Kidney (tissue), 22 donors: Measurements from ENCODE around the gene DR1. TPM values are rescaled to one million over a fixed set of nuclear protein-coding genes. Genes with fewer than 3 reads are reported as not detected.

ENCODE experiments used
- DNase-seq, 5 donors: peaks; one replicate each; pipeline ENCODE4 v3.0.0-alpha.2; 2013 to 2020
- FAIRE-seq: peaks from 2 replicates; lab custom pipeline; 2012; peaks lifted over from hg19 to GRCh38; lab: Jason Lieb, UNC
- H3K27ac ChIP-seq, 2 donors: one replicate each; pipeline ENCODE4 v1.7.0; 2013; ENCODE audit warnings: low read depth in 2 of 2, low read length in 2 of 2, inconsistent platforms in 1 of 2
- H3K27me3 ChIP-seq: one replicate; pipeline ENCODE4 v1.7.1; 2013; ENCODE audit warnings: low read length, inconsistent platforms; ENCODE audit not compliant: control insufficient read depth, insufficient read depth
- H3K36me3 ChIP-seq, 3 donors: one replicate each; pipeline versions ENCODE4 v1.7.0 to v1.7.1; 2013; ENCODE audit warnings: low read length in 3 of 3, control low read depth in 1 of 3, inconsistent platforms in 1 of 3; ENCODE audit not compliant: insufficient read depth in 3 of 3, control insufficient read depth in 2 of 3
- H3K4me1 ChIP-seq, 3 donors: one replicate each; pipeline versions ENCODE4 v1.7.0 to v1.7.1; 2013; ENCODE audit warnings: low read length in 3 of 3, inconsistent platforms in 1 of 3, low read depth in 1 of 3; ENCODE audit not compliant: control insufficient read depth in 2 of 3, insufficient read depth in 2 of 3
- H3K4me3 ChIP-seq, 3 donors: one replicate each; pipeline versions ENCODE4 v1.7.0 to v1.8.1; 2013; ENCODE audit warnings: low read length in 3 of 3, control low read depth in 1 of 3, inconsistent platforms in 1 of 3
- H3K9ac ChIP-seq, 3 donors: one replicate each; pipeline versions ENCODE4 v1.7.0 to v1.7.1; 2013; ENCODE audit warnings: low read length in 3 of 3, control low read depth in 1 of 3, inconsistent platforms in 1 of 3
- H3K9me3 ChIP-seq, 3 donors: one replicate each; pipeline versions ENCODE4 v1.7.0 to v1.7.1; 2013; ENCODE audit warnings: low read length in 3 of 3, control low read depth in 1 of 3, inconsistent platforms in 1 of 3; ENCODE audit not compliant: control insufficient read depth in 2 of 3, insufficient read depth in 1 of 3
- intact Hi-C: fragments of 100-400 bp; cut with DNase I; formaldehyde crosslinking; loops from one replicate; pipeline ENCODE4 v1.11.1; 2022
- long read RNA-seq, 10 donors: library from polyadenylated mRNA in 1 of 10; unstranded in 1 of 10; transcript quantifications; one replicate each; pipeline ENCODE4 v2.0.0 and lab custom pipeline, GENCODE V29; 2021 to 2026
- polyA plus RNA-seq: library from polyadenylated mRNA; stranded (reverse); fragments of 350-450 nt; fragmentation: Illumina TruSeq; extraction: RNeasy Lipid Tissue Mini Kit (QIAGEN cat#74804); gene quantifications from one replicate; pipeline ENCODE4 v1.2.3, GENCODE V29; 2014; ENCODE audit warnings: low read depth, low replicate concordance; ENCODE audit not compliant: insufficient read depth
- total RNA-seq: library from RNA; stranded (reverse); fragmentation: NEBNext Ultra II Directional; extraction: Animal tissue kit (Norgen Biotek cat#: 25700); gene quantifications from one replicate; pipeline ENCODE4 v1.2.1, GENCODE V29; 2021
- TF ChIP-seq, protein P1 (sequence below): IDR thresholded peaks from 3 replicates; pipeline ENCODE4 v1.5.1; 2012; ENCODE audit warnings: mild to moderate bottlenecking, moderate library complexity, borderline replicate concordance; ENCODE audit not compliant: insufficient read depth; ENCODE audit errors: extremely low read depth
- donor health status: control.
- donor health status: control.
- donor health status: control.
- donor health status: control.
- donor health status: control.
- donor health status: DM: yes; HTN: yes; CAD: no.
- donor health status: Normal renal cell carcinoma (clear cell type).

The DR1 gene
- 49.8 TPM for total RNA-seq
- polyA plus RNA-seq, result 15.6 TPM
- long read RNA-seq, donor 1, full-length matches to known transcripts, result 20 of 20 reads
- long read RNA-seq, donor 1, partial matches to known transcripts, result 0 of 20 reads
- long read RNA-seq, donor 1, other reads (novel, unspliced or antisense), result 0 of 20 reads
- long read RNA-seq, donor 2, full-length matches to known transcripts, result 15 of 44 reads
- long read RNA-seq, donor 2, partial matches to known transcripts, result 29 of 44 reads
- long read RNA-seq, donor 2, other reads (novel, unspliced or antisense), result 0 of 44 reads
- long read RNA-seq, donor 3, full-length matches to known transcripts, result 9 of 9 reads
- long read RNA-seq, donor 3, partial matches to known transcripts, result 0 of 9 reads
- long read RNA-seq, donor 3, other reads (novel, unspliced or antisense), result 0 of 9 reads
- long read RNA-seq, donor 4, full-length matches to known transcripts, result 17 of 22 reads
- long read RNA-seq, donor 4, partial matches to known transcripts, result 5 of 22 reads
- long read RNA-seq, donor 4, other reads (novel, unspliced or antisense), result 0 of 22 reads
- long read RNA-seq, donor 5, result 0 reads
- long read RNA-seq, donor 6, full-length matches to known transcripts, result 4 of 4 reads
- long read RNA-seq, donor 6, partial matches to known transcripts, result 0 of 4 reads
- long read RNA-seq, donor 6, other reads (novel, unspliced or antisense), result 0 of 4 reads
- long read RNA-seq, donor 7, full-length matches to known transcripts, result 40 of 47 reads
- long read RNA-seq, donor 7, partial matches to known transcripts, result 0 of 47 reads
- long read RNA-seq, donor 7, other reads (novel, unspliced or antisense), result 7 of 47 reads
- long read RNA-seq, donor 8, full-length matches to known transcripts, result 16 of 16 reads
- long read RNA-seq, donor 8, partial matches to known transcripts, result 0 of 16 reads
- long read RNA-seq, donor 8, other reads (novel, unspliced or antisense), result 0 of 16 reads
- long read RNA-seq, donor 9, full-length matches to known transcripts, result 4 of 4 reads
- long read RNA-seq, donor 9, partial matches to known transcripts, result 0 of 4 reads
- long read RNA-seq, donor 9, other reads (novel, unspliced or antisense), result 0 of 4 reads
- long read RNA-seq, donor 10, full-length matches to known transcripts, result 14 of 14 reads
- long read RNA-seq, donor 10, partial matches to known transcripts, result 0 of 14 reads
- long read RNA-seq, donor 10, other reads (novel, unspliced or antisense), result 0 of 14 reads

DNA sequence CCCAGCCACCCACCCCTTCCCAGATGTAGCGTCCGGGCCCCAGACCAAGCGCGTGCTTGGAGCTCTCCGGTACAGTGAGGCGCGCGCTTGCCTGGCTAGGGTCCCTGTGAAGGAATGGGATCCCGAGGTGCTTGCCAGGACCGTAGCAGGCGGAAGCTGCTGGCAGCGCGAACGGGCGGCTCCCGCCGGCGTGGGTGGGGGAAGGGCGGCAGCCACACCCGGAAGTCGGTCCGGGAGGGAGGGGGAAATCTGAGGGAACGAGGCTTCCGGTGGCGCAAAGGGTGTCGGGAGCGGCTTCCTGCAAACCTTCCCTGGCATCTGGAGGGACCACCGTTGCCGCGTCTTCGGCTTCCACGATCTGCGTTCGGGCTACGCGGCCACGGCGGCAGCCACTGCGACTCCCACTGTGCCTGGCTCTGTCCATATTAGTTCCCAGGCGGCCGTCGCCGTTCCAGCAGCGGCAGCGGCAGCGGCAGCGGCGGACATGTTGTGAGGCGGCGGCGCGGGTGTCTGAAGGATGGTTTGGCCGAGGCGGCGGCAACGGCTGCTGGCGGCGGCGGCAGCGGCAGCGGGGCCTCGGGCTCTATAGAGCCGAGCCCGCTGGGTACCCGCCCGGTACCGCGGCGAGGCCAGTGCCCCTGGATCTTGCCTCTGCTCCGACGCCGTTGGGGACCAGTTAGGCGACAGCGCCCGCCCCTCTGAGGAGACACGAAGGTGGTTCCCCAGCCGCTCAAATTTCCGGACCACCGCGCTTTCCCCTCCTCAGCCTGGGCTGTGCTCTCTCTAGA is at the start of gene DR1:
TSS of gene DR1 (plus strand) at position 275 of the 788 bp plus-strand sequence. CDS start 739 bp downstream, outside the sequence.
- intact Hi-C loops, result no loop called here
- Histone ChIP-seq H3K4me1 (peaks cover 0 to 4% (median 3%) of the 10 kb centered on the region in 3 donors), H3K36me3 (no peaks in the 10 kb centered on the region), H3K9me3 (no peaks in the 10 kb centered on the region), H3K27ac (peak within 1 kb of the TSS; percentile 95 to 97), H3K27me3 (no peaks in the 10 kb centered on the region), H3K9ac (peak within 1 kb of the TSS; percentile 90 to 99 (median 93)), H3K4me3 (peak within 1 kb of the TSS; percentile 81 to 93 (median 90))
- TF ChIP-seq, protein P1, sequence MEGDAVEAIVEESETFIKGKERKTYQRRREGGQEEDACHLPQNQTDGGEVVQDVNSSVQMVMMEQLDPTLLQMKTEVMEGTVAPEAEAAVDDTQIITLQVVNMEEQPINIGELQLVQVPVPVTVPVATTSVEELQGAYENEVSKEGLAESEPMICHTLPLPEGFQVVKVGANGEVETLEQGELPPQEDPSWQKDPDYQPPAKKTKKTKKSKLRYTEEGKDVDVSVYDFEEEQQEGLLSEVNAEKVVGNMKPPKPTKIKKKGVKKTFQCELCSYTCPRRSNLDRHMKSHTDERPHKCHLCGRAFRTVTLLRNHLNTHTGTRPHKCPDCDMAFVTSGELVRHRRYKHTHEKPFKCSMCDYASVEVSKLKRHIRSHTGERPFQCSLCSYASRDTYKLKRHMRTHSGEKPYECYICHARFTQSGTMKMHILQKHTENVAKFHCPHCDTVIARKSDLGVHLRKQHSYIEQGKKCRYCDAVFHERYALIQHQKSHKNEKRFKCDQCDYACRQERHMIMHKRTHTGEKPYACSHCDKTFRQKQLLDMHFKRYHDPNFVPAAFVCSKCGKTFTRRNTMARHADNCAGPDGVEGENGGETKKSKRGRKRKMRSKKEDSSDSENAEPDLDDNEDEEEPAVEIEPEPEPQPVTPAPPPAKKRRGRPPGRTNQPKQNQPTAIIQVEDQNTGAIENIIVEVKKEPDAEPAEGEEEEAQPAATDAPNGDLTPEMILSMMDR, result peak; percentile 11
- DNase-seq (peak; percentile 96 to 97 (median 97)), FAIRE-seq (no peak)

DNA sequence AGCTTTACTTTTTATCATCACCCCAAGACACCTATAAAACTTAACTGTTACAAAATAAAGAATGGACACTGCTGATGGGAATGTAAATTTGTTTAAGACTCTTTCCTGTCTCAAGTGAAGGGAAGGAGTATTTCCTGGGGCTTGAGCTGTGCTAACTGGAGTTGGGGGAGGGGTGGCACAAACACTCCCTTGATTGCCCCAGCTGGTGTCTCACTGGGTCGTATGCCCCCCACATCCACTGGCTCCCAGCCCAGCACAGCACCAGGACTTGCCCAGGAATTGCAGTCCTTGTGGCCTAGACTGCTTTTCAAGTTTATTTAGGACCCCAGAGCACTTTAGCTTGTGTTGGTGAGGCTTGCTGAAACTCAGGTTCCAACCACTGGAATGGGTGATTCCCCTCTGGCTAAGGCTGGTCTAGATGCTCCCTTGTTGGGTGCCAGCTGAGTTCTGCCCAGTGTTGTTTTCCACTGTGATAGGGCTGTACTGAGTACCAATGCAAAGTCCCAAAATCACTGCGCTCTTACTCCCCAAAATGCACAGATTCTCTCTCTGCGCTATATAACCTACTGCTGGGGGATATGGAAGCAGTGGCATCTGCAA is 49.1 kb upstream of the DR1 start:
- no peak overlapping the region for H3K27ac ChIP-seq
- FAIRE-seq (no peak), DNase-seq (no peak)
- no peaks in the 10 kb centered on the region for H3K4me1 ChIP-seq
- intact Hi-C loops, result no loop called here
- H3K4me3 ChIP-seq, result no peak overlapping the region
- no peaks in the 10 kb centered on the region for H3K27me3 ChIP-seq
- H3K36me3 ChIP-seq, result no peaks in the 10 kb centered on the region
- H3K9ac ChIP-seq, result no peak overlapping the region
- TF ChIP-seq, protein P1, result no peak
- H3K9me3 ChIP-seq, result no peaks in the 10 kb centered on the region

DNA sequence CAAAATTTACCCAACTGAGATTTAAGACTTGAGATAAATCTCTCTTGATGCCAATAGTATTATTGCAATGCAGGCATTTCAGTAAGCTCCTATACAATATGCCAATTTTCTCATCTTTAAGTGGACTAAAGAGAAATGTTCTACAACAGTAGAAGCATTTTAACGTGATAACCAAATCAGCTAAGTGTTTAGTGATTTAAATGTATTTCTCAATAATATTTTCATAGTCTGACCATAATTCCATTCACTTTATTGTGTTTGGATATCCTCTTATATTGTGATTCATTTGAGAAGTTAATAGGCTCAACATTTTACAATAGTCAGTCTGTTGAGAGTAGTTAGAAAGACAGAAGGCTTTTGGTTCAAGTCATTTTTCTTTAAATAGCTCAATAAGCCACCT is 44.6 kb upstream of the DR1 start:
- Histone ChIP-seq H3K4me1 (no peaks in the 10 kb centered on the region), H3K9ac (no peak overlapping the region), H3K27me3 (no peaks in the 10 kb centered on the region), H3K9me3 (no peaks in the 10 kb centered on the region), H3K36me3 (no peaks in the 10 kb centered on the region), H3K27ac (no peak overlapping the region), H3K4me3 (no peak overlapping the region)
- FAIRE-seq, result no peak
- intact Hi-C loops, result no loop called here
- DNase-seq, result no peak
- TF ChIP-seq, protein P1, result no peak
